Erythroblast (primary cell): Measurements from ENCODE around the gene TSPO2.

Experiments used
- GATA1 ChIP-seq: IDR thresholded peaks from 2 replicates; pipeline ENCODE4 v1.6.1; 2011; ENCODE audit warnings: low read depth, mild to moderate bottlenecking, control low read depth, low read length, moderate library complexity
- POLR2A ChIP-seq: IDR thresholded peaks from 2 replicates; pipeline ENCODE4 v1.6.1; 2011; ENCODE audit warnings: mild to moderate bottlenecking, low read length

DNA sequence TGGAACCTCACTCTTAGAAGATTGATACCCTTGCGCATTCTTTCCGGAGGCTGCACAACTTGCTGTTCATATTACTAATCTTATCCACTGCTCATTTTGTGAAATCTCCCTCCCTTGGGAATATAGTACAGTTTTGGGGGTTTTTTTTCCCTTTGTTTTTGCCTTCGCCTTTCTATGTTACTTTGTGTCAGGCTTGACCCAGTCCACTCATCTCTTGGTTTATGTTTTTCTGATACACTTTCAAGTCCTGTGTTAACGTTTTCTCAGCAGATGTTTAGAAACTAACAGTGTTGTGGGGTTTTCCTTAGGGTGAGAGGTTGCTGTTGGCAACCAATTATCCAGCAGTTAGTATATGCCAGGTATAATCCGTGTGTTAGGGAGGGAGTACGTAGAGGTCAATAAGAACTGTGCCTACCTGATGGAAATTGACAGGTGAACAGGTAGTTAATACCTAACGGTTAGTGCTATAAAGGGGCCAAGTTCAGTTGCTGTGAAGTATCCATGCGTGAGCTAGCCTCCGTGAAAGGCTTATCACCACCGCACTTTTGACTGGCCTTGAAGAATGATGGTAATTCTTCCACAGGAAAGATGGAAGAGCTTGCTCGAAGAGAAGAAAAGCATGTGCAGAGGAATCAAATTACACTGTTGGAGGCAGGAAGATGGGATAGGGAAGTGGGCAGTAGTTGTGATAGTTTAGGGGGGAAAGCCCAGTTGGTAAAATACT lies 31.9 kb downstream of the TSPO2 start:
- no peak for TF ChIP-seq POLR2A
- TF ChIP-seq GATA1: no peak
